ENCODE measurements around the gene CDH24.

Gene CDH24

DNA sequence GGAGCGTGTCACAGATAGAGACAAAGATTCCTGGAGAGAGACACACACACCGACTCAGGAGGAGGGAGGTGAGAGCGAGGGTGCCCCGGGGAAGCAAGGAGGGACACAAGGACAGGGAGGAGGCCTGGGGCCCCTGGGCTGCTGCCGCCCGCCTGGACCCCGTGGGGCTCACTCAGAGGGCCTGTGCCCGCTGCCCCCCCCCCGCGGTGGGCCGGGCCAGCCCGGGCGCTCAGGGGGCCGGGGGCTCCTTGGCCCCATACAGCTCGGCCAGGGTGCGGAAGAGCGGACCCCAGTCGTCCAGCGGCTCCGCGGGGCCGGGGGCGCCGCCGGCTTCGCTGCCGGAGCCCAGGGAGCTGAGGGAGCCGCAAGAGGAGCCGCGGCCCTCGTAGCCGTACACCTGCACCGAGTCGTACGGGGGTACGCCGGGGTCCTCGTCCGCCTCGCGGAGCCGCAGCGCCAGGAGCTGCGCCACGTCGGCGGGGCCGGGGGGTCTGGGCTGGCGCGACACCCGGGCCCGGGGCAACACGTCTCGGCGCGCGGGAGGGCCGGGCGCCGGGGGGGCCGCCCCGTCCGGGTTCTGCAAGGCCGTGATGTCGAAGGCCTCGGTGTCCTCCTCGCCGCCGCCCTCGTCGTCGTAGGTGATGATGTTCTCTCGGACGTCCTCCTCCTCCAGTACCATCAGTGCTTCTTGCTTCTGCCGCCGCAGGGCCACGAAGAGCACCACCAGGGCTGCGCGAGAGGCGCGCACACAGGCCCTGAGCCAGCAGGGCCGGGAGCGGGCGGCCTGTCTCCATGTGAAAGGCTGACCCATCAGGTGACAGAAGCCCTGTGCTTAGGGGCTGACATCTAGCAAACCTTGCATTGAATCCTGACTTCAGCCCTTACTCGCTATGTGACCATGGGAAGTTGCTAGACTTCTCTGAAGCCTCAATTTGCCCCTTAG, 9.3 kb downstream of the CDH24 start:
- H3K4me3 ChIP-seq (ENCODE audit: low read length) = no peak overlapping the region
- TF ChIP-seq, protein P1, sequence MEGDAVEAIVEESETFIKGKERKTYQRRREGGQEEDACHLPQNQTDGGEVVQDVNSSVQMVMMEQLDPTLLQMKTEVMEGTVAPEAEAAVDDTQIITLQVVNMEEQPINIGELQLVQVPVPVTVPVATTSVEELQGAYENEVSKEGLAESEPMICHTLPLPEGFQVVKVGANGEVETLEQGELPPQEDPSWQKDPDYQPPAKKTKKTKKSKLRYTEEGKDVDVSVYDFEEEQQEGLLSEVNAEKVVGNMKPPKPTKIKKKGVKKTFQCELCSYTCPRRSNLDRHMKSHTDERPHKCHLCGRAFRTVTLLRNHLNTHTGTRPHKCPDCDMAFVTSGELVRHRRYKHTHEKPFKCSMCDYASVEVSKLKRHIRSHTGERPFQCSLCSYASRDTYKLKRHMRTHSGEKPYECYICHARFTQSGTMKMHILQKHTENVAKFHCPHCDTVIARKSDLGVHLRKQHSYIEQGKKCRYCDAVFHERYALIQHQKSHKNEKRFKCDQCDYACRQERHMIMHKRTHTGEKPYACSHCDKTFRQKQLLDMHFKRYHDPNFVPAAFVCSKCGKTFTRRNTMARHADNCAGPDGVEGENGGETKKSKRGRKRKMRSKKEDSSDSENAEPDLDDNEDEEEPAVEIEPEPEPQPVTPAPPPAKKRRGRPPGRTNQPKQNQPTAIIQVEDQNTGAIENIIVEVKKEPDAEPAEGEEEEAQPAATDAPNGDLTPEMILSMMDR (IDR thresholded peaks at IDR 0.05; ENCODE audit: insufficient read depth, low read depth, low read length, missing control alignments) = no peak
- no peak for DNase-seq (ENCODE audit: low read depth)

DNA sequence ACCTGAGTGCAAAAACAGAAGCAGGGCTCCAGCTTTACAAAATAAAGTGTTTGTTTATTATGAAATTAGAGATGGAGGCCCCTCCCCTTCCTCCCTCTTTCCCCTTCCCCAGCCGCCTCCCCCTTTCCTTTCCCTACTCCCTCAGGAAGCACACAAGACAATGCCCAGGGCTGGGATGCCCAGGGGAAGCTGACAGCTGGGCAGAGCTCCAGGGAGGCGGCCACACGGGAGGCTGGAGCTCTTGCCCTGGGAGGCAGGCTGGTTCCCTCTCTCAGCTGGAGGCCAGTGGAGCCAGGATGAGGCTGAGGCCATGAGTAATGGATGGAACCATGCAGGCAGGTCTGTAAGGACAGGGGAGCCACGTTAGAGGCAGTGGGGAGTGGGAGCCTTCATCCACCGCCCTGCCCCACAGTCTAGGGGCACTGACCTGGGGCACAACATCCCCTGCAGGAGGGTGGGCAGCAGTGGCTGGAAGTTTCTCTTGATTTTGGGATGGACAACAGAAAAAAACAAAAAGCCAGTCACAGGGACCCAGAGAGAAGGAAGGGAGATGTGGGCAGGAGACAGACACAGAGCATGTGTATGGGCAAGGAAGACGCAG, 10.2 kb downstream of the CDH24 start:
- TF ChIP-seq, protein P1 (IDR thresholded peaks at IDR 0.05; ENCODE audit: insufficient read depth, low read depth, low read length, missing control alignments) = no peak
- H3K4me3 ChIP-seq (ENCODE audit: low read length) = no peak overlapping the region
- DNase-seq (ENCODE audit: low read depth) = no peak

DNA sequence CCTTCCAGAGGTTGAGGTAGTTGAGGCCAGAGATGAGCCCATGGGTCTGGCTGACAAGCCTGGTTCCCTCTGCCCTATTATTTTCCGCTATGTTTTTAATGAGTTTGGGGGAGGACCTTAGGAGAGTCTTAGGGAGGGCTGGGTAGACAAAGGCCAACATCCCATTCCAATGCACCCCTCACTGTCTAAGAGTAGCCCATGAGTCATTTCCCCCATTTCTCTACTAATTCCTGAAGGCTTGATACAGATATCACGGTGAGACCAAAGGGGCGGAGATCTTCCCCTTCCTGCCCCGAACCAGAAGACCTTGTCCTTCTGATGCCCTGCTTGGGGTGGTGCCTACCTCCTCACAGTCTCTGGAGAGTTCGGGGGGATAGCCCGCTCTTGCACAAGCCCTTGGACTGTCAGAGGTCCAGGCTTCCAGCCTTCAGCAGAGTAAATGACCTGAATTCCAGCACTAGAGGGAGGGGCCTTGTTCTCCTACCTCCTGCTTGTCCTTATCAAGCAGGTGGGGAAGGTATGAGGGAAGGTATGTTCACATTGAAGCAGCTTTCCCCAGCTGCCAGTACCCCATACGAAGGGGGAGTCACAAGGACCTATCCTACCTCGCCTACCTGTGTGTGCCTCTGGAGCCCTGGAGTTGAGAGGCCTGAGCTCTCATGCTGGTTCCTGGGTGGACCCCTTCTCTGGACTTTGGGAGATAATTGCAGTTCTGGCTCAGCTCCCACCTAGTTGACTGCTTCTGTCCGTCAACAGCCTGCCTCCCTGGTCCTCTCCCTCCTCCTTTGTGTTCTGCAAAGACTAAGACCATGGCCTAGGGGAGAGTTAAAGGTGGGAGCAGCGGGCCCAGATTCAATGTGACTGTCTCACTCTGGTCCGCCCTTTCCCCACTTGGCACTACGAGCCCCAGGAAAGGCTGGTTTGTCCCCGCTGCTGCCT, 11.6 kb downstream of the CDH24 start:
- no peak for DNase-seq (ENCODE audit: low read depth)
- H3K4me3 ChIP-seq (ENCODE audit: low read length) = no peak overlapping the region
- TF ChIP-seq, protein P1 (IDR thresholded peaks at IDR 0.05; ENCODE audit: insufficient read depth, low read depth, low read length, missing control alignments) = no peak

DNA sequence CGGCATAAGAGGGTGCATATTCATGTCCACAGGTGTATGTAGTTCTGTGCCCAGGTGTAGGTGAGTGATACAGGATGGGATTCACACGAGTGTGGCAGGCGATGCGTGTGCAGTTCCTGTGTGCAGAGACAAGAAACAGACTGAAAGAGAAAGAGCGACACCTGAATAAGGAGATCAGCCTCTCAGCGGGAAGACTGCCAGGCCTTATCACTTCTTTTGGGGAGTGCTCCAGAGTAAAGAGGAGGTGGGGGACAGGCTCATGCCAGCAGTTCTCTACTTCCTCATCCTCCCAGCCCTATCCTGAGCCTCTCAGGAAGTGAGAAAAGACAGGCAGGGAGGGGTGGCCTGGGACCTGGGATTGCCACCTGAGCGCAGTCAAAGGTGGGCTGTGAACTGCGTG, 12.5 kb downstream of the CDH24 start:
- DNase-seq (ENCODE audit: low read depth) = no peak
- TF ChIP-seq, protein P1 (IDR thresholded peaks at IDR 0.05; ENCODE audit: insufficient read depth, low read depth, low read length, missing control alignments) = no peak
- no peak overlapping the region for H3K4me3 ChIP-seq (ENCODE audit: low read length)

DNA sequence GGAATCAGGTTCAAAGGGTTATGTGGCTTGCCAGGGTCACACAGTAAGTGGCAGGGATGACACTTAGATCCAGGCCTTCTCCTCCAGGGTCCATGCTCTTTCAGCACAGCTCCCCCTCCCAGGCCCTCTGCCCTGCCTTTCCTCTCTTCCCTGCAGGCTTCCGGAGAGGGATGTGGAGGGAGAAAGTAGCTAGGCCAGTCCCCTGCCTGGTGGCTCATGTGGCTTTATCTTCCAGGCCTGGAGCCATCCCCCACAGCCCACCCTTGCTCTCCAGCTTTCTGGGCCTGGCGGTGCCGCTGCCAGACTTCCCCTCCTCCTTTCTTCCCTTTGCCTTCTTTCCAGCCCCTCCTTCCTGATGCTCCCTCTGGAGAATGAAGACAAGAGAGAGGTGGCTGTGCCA, 13.6 kb downstream of the CDH24 start:
- H3K4me3 ChIP-seq (ENCODE audit: low read length) = no peak overlapping the region
- no peak for DNase-seq (ENCODE audit: low read depth)
- TF ChIP-seq, protein P1 (IDR thresholded peaks at IDR 0.05; ENCODE audit: insufficient read depth, low read depth, low read length, missing control alignments) = no peak

DNA sequence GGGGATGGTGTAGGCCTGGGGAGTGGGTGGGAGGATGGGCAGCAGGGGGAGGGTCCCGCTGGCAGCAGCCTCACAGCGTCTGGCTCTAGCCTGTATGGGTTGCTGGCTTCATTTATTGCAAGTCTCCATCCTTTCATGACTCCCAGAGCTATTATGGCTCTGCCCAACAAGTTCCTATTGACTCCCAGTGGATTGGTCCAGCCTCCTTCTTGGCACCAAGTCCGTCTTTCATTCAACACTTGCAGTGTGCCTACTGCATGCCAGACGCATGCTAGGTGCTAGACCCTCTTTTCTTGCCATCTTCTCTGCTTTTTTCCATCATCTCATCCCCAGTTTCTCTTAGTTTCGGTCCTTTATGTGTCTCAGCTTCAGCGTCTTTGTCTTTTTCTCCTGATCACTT, 14.2 kb downstream of the CDH24 start:
- H3K4me3 ChIP-seq (ENCODE audit: low read length) = no peak overlapping the region
- no peak for DNase-seq (ENCODE audit: low read depth)
- TF ChIP-seq, protein P1 (IDR thresholded peaks at IDR 0.05; ENCODE audit: insufficient read depth, low read depth, low read length, missing control alignments) = no peak
